ENCODE measurements around the gene DYSF. TPM values are rescaled to one million over a fixed set of nuclear protein-coding genes. Genes with fewer than 3 reads are reported as not detected.
A peak's percentile ranks its signal among the peaks of the same experiment; 100 is the strongest.

DYSF gene
- total and polyA plus RNA-seq, 5 experiments from 2014 or later, result 3.0 to 3.5 (median 3.2) TPM

GRCh38 chr2:71457123-71457915, 4.0 kb downstream of the DYSF start:
- H3K27ac Mint-ChIP-seq, result no peak overlapping the region
- peaks cover 4 to 36% (median 21%) of the 10 kb centered on the region in 4 donors for H3K4me1 Mint-ChIP-seq
- POLR2A ChIA-PET, result no interaction called here
- peaks cover 20 to 57% (median 40%) of the 10 kb centered on the region in 5 donors for H3K27me3 Mint-ChIP-seq
- ATAC-seq (no peak), DNase-seq (no peak)
- H3K9me3 Mint-ChIP-seq, result peaks cover 0 to 7% (median 0%) of the 10 kb centered on the region in 9 donors
- no peak overlapping the region for H3K4me3 Mint-ChIP-seq
- no peaks in the 10 kb centered on the region for H3K36me3 Mint-ChIP-seq

GRCh38 chr2:71457923-71458322, 4.6 kb downstream of the DYSF start:
- H3K9me3 Mint-ChIP-seq, result peaks cover 0 to 7% (median 0%) of the 10 kb centered on the region in 9 donors
- peaks cover 16 to 51% (median 38%) of the 10 kb centered on the region in 5 donors for H3K27me3 Mint-ChIP-seq
- H3K27ac Mint-ChIP-seq, result no peak overlapping the region
- ATAC-seq (no peak), DNase-seq (no peak)
- POLR2A ChIA-PET, result no interaction called here
- no peaks in the 10 kb centered on the region for H3K36me3 Mint-ChIP-seq
- peaks cover 1 to 31% (median 16%) of the 10 kb centered on the region in 4 donors for H3K4me1 Mint-ChIP-seq
- H3K4me3 Mint-ChIP-seq, result no peak overlapping the region

DNA sequence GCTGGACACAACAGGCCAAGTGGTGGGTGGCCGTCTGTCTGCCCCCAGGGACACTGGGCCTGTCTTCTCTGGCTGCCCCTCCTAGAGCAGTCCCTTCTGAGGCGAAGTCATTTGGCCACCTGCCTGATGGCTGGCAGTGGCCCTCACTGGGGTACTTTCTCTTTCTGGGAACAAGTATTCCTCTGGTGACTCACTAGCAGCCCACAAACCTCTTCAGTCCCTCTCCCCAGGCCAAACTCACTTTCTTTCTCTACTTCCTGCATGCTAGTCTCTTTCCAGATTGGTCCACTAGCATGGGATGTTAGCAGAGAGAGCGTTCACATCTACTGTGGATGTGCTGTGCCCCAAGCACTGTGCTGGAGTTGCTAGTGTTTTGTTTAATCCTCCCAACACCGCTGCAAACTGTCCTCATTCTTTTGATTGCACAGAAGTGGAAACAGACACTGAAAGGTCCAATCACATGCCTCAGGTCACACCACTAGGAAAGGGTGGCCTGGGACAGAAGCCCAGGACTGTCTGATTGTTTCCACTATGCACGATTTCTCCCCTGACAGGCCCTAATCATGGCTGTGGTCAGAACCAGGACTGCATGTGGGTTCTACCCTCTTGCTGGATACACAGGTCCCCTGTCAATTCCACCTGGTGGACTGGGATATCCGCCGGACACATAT, 5.2 kb downstream of the DYSF start:
- Mint-ChIP-seq H3K36me3 (no peaks in the 10 kb centered on the region), H3K4me1 (peaks cover 1 to 25% (median 12%) of the 10 kb centered on the region in 4 donors), H3K27me3 (peaks cover 16 to 50% (median 38%) of the 10 kb centered on the region in 5 donors), H3K9me3 (peaks cover 0 to 7% (median 0%) of the 10 kb centered on the region in 9 donors), H3K4me3 (no peak overlapping the region), H3K27ac (no peak overlapping the region)
- POLR2A ChIA-PET, result no interaction called here
- DNase-seq (no peak), ATAC-seq (no peak)

DNA sequence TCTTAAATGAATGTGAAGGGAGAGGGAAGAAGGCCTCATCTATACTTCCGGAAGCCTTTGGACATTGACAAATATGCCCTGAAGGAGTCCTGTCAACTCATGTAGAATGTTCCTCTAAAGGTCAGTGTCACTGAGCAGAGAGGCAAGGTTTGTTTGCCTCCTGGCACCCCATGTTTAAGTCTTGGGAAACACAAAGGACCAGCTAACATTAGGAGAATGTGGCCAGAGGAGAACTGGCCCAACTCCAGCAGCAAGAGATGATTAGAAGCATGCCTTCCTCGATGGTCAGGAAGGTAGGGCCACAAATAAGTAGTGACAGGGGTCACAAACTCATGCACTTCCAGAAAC, 5.7 kb downstream of the DYSF start:
- peak overlapping the region in 1 of 10 donors; percentile 24 for H3K27ac Mint-ChIP-seq
- peaks cover 0 to 7% (median 0%) of the 10 kb centered on the region in 9 donors for H3K9me3 Mint-ChIP-seq
- DNase-seq (no peak), ATAC-seq (no peak)
- H3K4me3 Mint-ChIP-seq, result no peak overlapping the region
- peaks cover 1 to 22% (median 12%) of the 10 kb centered on the region in 4 donors for H3K4me1 Mint-ChIP-seq
- H3K27me3 Mint-ChIP-seq, result peaks cover 16 to 48% (median 38%) of the 10 kb centered on the region in 5 donors
- POLR2A ChIA-PET, result no interaction called here
- H3K36me3 Mint-ChIP-seq, result no peaks in the 10 kb centered on the region

DNA sequence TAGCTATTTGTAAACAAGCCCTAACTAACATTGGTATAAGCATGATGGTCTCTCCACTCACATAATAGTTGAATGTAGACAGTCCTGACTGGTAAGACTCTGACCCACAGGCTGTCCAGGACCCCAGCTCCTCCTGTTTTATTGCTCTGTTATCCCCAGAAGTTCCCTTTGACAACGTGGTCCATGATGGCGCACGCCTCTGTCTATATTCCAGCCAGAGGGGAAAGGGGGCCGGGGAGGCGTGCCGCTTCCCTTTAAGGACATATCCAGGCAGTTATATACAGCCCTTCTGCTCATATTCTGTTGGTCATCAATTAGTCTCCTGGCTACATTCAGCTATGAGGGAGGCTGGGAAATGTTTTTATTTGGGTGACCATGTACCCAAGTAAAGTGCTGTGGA, 6.7 kb downstream of the DYSF start:
- no peaks in the 10 kb centered on the region for H3K36me3 Mint-ChIP-seq
- no peak overlapping the region for H3K4me3 Mint-ChIP-seq
- peak overlapping the region in 1 of 10 donors; percentile 6 for H3K27ac Mint-ChIP-seq
- no peak for ATAC-seq
- H3K9me3 Mint-ChIP-seq, result peaks cover 0 to 7% (median 0%) of the 10 kb centered on the region in 9 donors
- DNase-seq, result no peak
- H3K27me3 Mint-ChIP-seq, result peaks cover 14 to 38% (median 31%) of the 10 kb centered on the region in 5 donors
- POLR2A ChIA-PET, result no interaction called here
- peaks cover 0 to 12% (median 3%) of the 10 kb centered on the region in 4 donors for H3K4me1 Mint-ChIP-seq

- Mint-ChIP-seq H3K4me3 (no peak overlapping the region), H3K27me3 (peaks cover 9 to 31% (median 24%) of the 10 kb centered on the region in 5 donors), H3K36me3 (no peaks in the 10 kb centered on the region), H3K4me1 (peaks cover 0 to 5% (median 2%) of the 10 kb centered on the region in 4 donors), H3K9me3 (peaks cover 0 to 7% (median 0%) of the 10 kb centered on the region in 9 donors), H3K27ac (peak overlapping the region in 1 of 10 donors; percentile 6)
- ATAC-seq, result no peak
- POLR2A ChIA-PET, result no interaction called here
- no peak for DNase-seq
These were observed 7.4 kb downstream of the DYSF start for GRCh38 chr2:71460595-71461303.

- Mint-ChIP-seq H3K4me3 (no peak overlapping the region), H3K36me3 (no peaks in the 10 kb centered on the region)
These were observed 7.9 kb downstream of the DYSF start for GRCh38 chr2:71461304-71461671.

DNA sequence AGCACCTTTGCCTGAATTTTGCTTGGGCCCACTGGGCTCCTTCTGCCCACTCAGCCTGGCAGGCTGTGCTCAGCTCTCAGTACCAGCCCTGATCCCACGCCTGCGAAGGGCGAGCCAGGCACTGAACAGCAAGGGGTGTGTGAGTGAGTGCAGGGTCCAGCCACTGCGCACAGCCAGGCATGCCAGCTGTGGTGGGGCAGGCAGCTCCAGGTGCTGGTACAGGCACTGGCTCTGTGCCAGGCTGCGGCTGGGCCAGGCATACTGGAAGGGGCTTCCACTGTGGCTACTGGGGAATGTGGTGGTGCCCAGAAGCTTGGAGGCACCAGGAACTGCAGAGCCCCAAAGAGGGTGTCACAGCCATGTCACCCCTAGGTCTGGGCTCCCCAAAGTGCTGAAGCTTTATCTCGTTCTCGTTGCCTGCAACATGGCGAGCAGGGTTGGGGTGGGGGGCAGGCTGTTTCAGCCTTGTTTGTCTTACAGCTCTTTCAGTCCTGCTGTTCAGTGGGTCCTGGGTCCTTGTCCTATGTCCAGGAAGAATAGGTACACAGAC, 8.8 kb downstream of the DYSF start:
- Mint-ChIP-seq H3K36me3 (no peaks in the 10 kb centered on the region), H3K9me3 (peaks cover 0 to 7% (median 0%) of the 10 kb centered on the region in 9 donors), H3K27ac (no peak overlapping the region), H3K4me3 (no peak overlapping the region), H3K4me1 (peaks cover 2 to 5% (median 4%) of the 10 kb centered on the region in 4 donors), H3K27me3 (peaks cover 5 to 21% (median 16%) of the 10 kb centered on the region in 5 donors)
- ATAC-seq, result no peak
- POLR2A ChIA-PET, result no interaction called here
- no peak for DNase-seq

More at GRCh38 chr2:71461304-71461671, 7.9 kb downstream of the DYSF start:
- Mint-ChIP-seq H3K9me3 (peaks cover 0 to 7% (median 0%) of the 10 kb centered on the region in 9 donors), H3K27me3 (peaks cover 7 to 26% (median 18%) of the 10 kb centered on the region in 5 donors), H3K4me1 (peaks cover 0 to 1% (median 0%) of the 10 kb centered on the region in 4 donors), H3K27ac (no peak overlapping the region)
- POLR2A ChIA-PET, result no interaction called here
- DNase-seq (no peak), ATAC-seq (no peak)

GRCh38 chr2:71462641-71463341, 9.4 kb downstream of the DYSF start:
- H3K27ac Mint-ChIP-seq, result no peak overlapping the region
- POLR2A ChIA-PET, result no interaction called here

GRCh38 chr2:71463342-71463654, 9.9 kb downstream of the DYSF start:
- no peaks in the 10 kb centered on the region for H3K36me3 Mint-ChIP-seq
- POLR2A ChIA-PET, result no interaction called here
- DNase-seq (no peak), ATAC-seq (no peak)
- H3K27me3 Mint-ChIP-seq, result peaks cover 16 to 24% (median 19%) of the 10 kb centered on the region in 5 donors
- no peak overlapping the region for H3K4me3 Mint-ChIP-seq
- peaks cover 6 to 12% (median 9%) of the 10 kb centered on the region in 4 donors for H3K4me1 Mint-ChIP-seq
- no peak overlapping the region for H3K27ac Mint-ChIP-seq
- peaks cover 0 to 7% (median 0%) of the 10 kb centered on the region in 9 donors for H3K9me3 Mint-ChIP-seq

More at GRCh38 chr2:71462641-71463341, 9.4 kb downstream of the DYSF start:
- Mint-ChIP-seq H3K4me1 (peaks cover 6 to 11% (median 9%) of the 10 kb centered on the region in 4 donors), H3K36me3 (no peaks in the 10 kb centered on the region), H3K27me3 (peaks cover 11 to 21% (median 14%) of the 10 kb centered on the region in 5 donors), H3K4me3 (no peak overlapping the region), H3K9me3 (peaks cover 0 to 7% (median 0%) of the 10 kb centered on the region in 9 donors)
- ATAC-seq (no peak), DNase-seq (peak in 1 of 10 donors; percentile 31)

DNA sequence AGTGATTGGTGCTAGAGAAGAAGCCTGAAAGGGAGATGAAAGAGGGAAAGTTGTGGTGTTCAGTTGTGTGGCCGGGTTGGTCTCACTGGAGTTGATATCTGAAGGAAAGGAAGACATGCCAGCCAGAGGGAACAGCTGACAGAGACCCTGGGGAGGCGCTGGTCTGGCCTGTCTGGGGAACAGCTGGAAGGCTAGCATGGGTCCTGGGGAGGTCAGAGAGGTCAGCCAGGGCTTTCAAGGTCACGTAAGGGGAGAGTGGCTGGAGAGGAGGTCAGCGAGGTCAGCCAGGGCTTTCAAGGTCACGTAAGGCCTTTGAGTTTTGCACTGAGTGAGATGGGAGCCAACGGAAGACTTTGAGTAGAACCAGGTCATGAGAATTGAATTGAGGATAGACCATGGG, 11.0 kb downstream of the DYSF start:
- no peaks in the 10 kb centered on the region for H3K36me3 Mint-ChIP-seq
- H3K4me1 Mint-ChIP-seq, result peaks cover 6 to 12% (median 9%) of the 10 kb centered on the region in 4 donors
- ATAC-seq (no peak), DNase-seq (no peak)
- peaks cover 17 to 29% (median 27%) of the 10 kb centered on the region in 5 donors for H3K27me3 Mint-ChIP-seq
- H3K9me3 Mint-ChIP-seq, result peaks cover 0 to 7% (median 0%) of the 10 kb centered on the region in 9 donors
- H3K4me3 Mint-ChIP-seq, result no peak overlapping the region
- POLR2A ChIA-PET, result no interaction called here
- H3K27ac Mint-ChIP-seq, result no peak overlapping the region

- Mint-ChIP-seq H3K9me3 (peaks cover 0 to 7% (median 0%) of the 10 kb centered on the region in 9 donors), H3K27ac (no peak overlapping the region), H3K4me1 (peaks cover 6 to 12% (median 9%) of the 10 kb centered on the region in 4 donors), H3K36me3 (no peaks in the 10 kb centered on the region), H3K4me3 (no peak overlapping the region), H3K27me3 (peaks cover 23 to 36% (median 35%) of the 10 kb centered on the region in 5 donors)
- POLR2A ChIA-PET, result no interaction called here
- ATAC-seq, result no peak
- DNase-seq, result no peak
These were observed 12.0 kb downstream of the DYSF start for GRCh38 chr2:71465356-71465755.
